ENCODE results near the gene CPED1. TPM values are rescaled to one million over a fixed set of nuclear protein-coding genes. Genes with fewer than 3 reads are reported as not detected.
"Not testable (repeated sequence)": the region's sequence is repeated elsewhere in the genome, so short reads cannot be mapped to it uniquely, and the experiment has no call there.

The CPED1 gene
- polyA plus RNA-seq, 2 donors, result 0.29 to 1.3 TPM

DNA sequence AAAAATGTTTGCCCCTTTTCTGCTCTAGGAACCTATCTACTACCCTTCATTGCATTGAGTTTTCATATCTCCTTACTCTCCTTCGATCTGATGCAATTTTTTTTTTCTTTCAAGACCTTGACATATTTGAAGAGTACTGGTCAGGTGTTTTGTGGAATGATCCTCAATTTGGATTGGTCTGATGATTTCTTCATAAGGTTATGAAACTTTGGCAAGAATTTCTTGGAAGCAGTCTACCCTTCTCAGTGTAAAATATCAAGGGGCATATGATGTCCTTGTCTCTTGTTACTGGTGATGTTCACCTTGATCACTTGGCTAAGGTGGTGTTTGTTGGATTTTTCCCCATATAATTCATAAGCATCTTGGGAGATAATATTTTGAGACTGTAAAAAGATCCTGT lies 64.7 kb downstream of the CPED1 start:
- WGBS, 2 donors, result 86 to 89% methylated on average over 1 of the region's 1 CpG
- Histone ChIP-seq H3K36me3 (ENCODE audit: control insufficient read depth in 2 of 2, insufficient read depth in 2 of 2, low read length in 1 of 2) (no peaks in the 10 kb centered on the region), H3K4me3 (ENCODE audit: low read depth in 1 of 2, low read length in 2 of 2) (no peak overlapping the region), H3K4me1 (ENCODE audit: control insufficient read depth in 2 of 2, insufficient read depth in 2 of 2, low read length in 1 of 2) (no peaks in the 10 kb centered on the region), H3K9me3 (ENCODE audit: control insufficient read depth in 2 of 2, insufficient read depth in 1 of 2, low read depth in 1 of 2, low read length in 1 of 2) (no peaks in the 10 kb centered on the region), H3K27ac (ENCODE audit: low read depth in 2 of 2, low read length in 1 of 2) (no peak overlapping the region), H3K27me3 (ENCODE audit: control insufficient read depth in 1 of 2, insufficient read depth in 2 of 2, low read length in 2 of 2) (no peaks in the 10 kb centered on the region)

GRCh38 chr7:121054925-121055324 lies 66.4 kb downstream of the CPED1 start:
- Histone ChIP-seq H3K9me3 (ENCODE audit: control insufficient read depth in 2 of 2, insufficient read depth in 1 of 2, low read depth in 1 of 2, low read length in 1 of 2) (no peaks in the 10 kb centered on the region), H3K4me1 (ENCODE audit: control insufficient read depth in 2 of 2, insufficient read depth in 2 of 2, low read length in 1 of 2) (no peaks in the 10 kb centered on the region), H3K4me3 (ENCODE audit: low read depth in 1 of 2, low read length in 2 of 2) (no peak overlapping the region), H3K36me3 (ENCODE audit: control insufficient read depth in 2 of 2, insufficient read depth in 2 of 2, low read length in 1 of 2) (no peaks in the 10 kb centered on the region), H3K27me3 (ENCODE audit: control insufficient read depth in 1 of 2, insufficient read depth in 2 of 2, low read length in 2 of 2) (no peaks in the 10 kb centered on the region), H3K27ac (ENCODE audit: low read depth in 2 of 2, low read length in 1 of 2) (no peak overlapping the region)
- 42 to 46% methylated on average over 1 of the region's 1 CpG for WGBS, 2 donors

DNA sequence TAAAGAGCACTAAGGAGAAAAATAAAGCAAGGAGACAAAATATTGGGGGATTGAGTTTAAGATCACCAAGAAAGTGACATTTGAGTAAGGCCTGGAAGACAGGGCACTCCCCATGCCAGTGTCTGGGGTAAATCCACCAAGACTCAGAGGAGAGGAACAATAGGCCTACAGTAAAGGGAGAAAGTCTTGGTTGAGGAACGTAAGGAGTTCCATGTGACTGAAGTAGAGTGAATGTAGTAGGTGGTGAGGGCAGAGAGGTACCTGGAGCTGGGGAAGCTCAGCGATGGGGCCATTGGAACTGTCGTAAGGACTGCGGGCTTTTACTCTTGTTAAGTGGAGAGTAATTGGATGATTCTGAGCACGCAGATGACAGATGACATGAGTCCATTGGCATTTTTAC lies 69.4 kb downstream of the CPED1 start:
- H3K4me3 ChIP-seq (ENCODE audit: low read depth in 1 of 2, low read length in 2 of 2), result no peak overlapping the region
- H3K36me3 ChIP-seq (ENCODE audit: control insufficient read depth in 2 of 2, insufficient read depth in 2 of 2, low read length in 1 of 2), result no peaks in the 10 kb centered on the region
- no peaks in the 10 kb centered on the region for H3K4me1 ChIP-seq (ENCODE audit: control insufficient read depth in 2 of 2, insufficient read depth in 2 of 2, low read length in 1 of 2)
- no peaks in the 10 kb centered on the region for H3K27me3 ChIP-seq (ENCODE audit: control insufficient read depth in 1 of 2, insufficient read depth in 2 of 2, low read length in 2 of 2)
- 93 to 96% methylated on average over 5 of the region's 5 CpGs for WGBS, 2 donors
- H3K9me3 ChIP-seq (ENCODE audit: control insufficient read depth in 2 of 2, insufficient read depth in 1 of 2, low read depth in 1 of 2, low read length in 1 of 2), result no peaks in the 10 kb centered on the region
- no peak overlapping the region for H3K27ac ChIP-seq (ENCODE audit: low read depth in 2 of 2, low read length in 1 of 2)

- Histone ChIP-seq H3K36me3 (ENCODE audit: control insufficient read depth in 2 of 2, insufficient read depth in 2 of 2, low read length in 1 of 2) (no peaks in the 10 kb centered on the region), H3K4me1 (ENCODE audit: control insufficient read depth in 2 of 2, insufficient read depth in 2 of 2, low read length in 1 of 2) (no peaks in the 10 kb centered on the region), H3K9me3 (ENCODE audit: control insufficient read depth in 2 of 2, insufficient read depth in 1 of 2, low read depth in 1 of 2, low read length in 1 of 2) (no peaks in the 10 kb centered on the region), H3K27me3 (ENCODE audit: control insufficient read depth in 1 of 2, insufficient read depth in 2 of 2, low read length in 2 of 2) (no peaks in the 10 kb centered on the region), H3K27ac (ENCODE audit: low read depth in 2 of 2, low read length in 1 of 2) (no peak overlapping the region), H3K4me3 (ENCODE audit: low read depth in 1 of 2, low read length in 2 of 2) (no peak overlapping the region)
- 93 to 96% methylated on average over 2 of the region's 2 CpGs for WGBS, 2 donors
Observed at GRCh38 chr7:121058975-121059374, 70.5 kb downstream of the CPED1 start.

- not testable (repeated sequence) for H3K4me1 ChIP-seq (ENCODE audit: control insufficient read depth in 2 of 2, insufficient read depth in 2 of 2, low read length in 1 of 2); H3K36me3 ChIP-seq (ENCODE audit: control insufficient read depth in 2 of 2, insufficient read depth in 2 of 2, low read length in 1 of 2); H3K4me3 ChIP-seq (ENCODE audit: low read depth in 1 of 2, low read length in 2 of 2); H3K27me3 ChIP-seq (ENCODE audit: control insufficient read depth in 1 of 2, insufficient read depth in 2 of 2, low read length in 2 of 2); H3K27ac ChIP-seq (ENCODE audit: low read depth in 2 of 2, low read length in 1 of 2); H3K9me3 ChIP-seq (ENCODE audit: control insufficient read depth in 2 of 2, insufficient read depth in 1 of 2, low read depth in 1 of 2, low read length in 1 of 2)
- WGBS, 2 donors, result 93 to 96% methylated on average over 28 to 40 of the region's 40 CpGs
Observed at GRCh38 chr7:121059979-121060509, 71.5 kb downstream of the CPED1 start.

GRCh38 chr7:121061677-121062582 lies 73.4 kb downstream of the CPED1 start:
- WGBS, 2 donors, result 82% methylated on average over 5 of the region's 5 CpGs
- Histone ChIP-seq H3K27ac (ENCODE audit: low read depth in 2 of 2, low read length in 1 of 2) (no peak overlapping the region), H3K9me3 (ENCODE audit: control insufficient read depth in 2 of 2, insufficient read depth in 1 of 2, low read depth in 1 of 2, low read length in 1 of 2) (no peaks in the 10 kb centered on the region), H3K27me3 (ENCODE audit: control insufficient read depth in 1 of 2, insufficient read depth in 2 of 2, low read length in 2 of 2) (no peaks in the 10 kb centered on the region), H3K4me3 (ENCODE audit: low read depth in 1 of 2, low read length in 2 of 2) (no peak overlapping the region), H3K36me3 (ENCODE audit: control insufficient read depth in 2 of 2, insufficient read depth in 2 of 2, low read length in 1 of 2) (no peaks in the 10 kb centered on the region), H3K4me1 (ENCODE audit: control insufficient read depth in 2 of 2, insufficient read depth in 2 of 2, low read length in 1 of 2) (no peaks in the 10 kb centered on the region)

DNA sequence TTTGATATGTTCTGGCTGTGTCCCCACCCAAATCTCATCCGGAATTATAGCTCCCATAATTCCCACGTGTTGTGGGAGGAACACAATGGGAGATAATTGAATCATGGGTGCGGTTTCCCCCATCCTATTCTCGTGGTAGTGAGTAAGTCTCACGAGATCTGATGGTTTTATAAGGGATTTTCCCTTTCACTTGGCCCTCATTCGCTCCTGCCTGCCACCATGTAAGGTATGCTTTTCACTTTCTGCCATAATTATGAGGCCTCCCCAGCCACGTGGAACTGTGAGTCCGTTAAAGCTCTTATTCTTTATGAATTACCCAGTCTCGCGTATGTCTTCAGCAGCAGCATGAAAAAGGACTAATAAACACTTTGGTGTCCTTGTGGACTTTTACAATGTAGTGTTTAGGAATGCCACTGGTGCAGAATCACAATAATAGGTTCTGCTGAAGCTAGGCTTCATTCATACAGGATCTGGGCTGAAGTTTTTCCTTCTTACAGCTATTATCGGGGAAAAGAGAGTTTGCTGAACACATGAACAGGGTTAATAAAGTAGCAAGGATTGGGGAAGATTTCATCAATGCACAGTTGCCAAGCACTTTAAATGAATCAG lies 74.3 kb downstream of the CPED1 start:
- Histone ChIP-seq H3K4me1 (ENCODE audit: control insufficient read depth in 2 of 2, insufficient read depth in 2 of 2, low read length in 1 of 2) (no peaks in the 10 kb centered on the region), H3K27me3 (ENCODE audit: control insufficient read depth in 1 of 2, insufficient read depth in 2 of 2, low read length in 2 of 2) (no peaks in the 10 kb centered on the region), H3K27ac (ENCODE audit: low read depth in 2 of 2, low read length in 1 of 2) (no peak overlapping the region), H3K36me3 (ENCODE audit: control insufficient read depth in 2 of 2, insufficient read depth in 2 of 2, low read length in 1 of 2) (no peaks in the 10 kb centered on the region), H3K9me3 (ENCODE audit: control insufficient read depth in 2 of 2, insufficient read depth in 1 of 2, low read depth in 1 of 2, low read length in 1 of 2) (no peaks in the 10 kb centered on the region), H3K4me3 (ENCODE audit: low read depth in 1 of 2, low read length in 2 of 2) (no peak overlapping the region)
- 75 to 76% methylated on average over 11 of the region's 11 CpGs for WGBS, 2 donors

DNA sequence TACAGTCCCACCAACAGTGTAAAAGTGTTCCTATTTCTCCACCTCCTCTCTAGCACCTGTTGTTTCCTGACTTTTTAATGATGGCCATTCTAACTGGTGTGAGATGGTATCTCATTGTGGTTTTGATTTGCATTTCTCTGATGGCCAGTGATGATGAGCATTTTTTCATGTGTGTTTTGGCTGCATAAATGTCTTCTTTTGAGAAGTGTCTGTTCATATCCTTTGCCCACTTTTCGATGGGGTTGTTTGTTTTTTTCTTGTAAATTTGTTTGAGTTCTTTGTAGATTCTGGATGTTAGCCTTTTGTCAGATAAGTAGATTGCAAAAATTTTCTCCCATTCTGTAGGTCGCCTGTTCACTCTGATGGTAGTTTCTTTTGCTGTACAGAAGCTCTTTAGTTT lies 79.2 kb downstream of the CPED1 start:
- 69 to 91% methylated on average over 2 of the region's 2 CpGs for WGBS, 2 donors
- H3K4me1 ChIP-seq (ENCODE audit: control insufficient read depth in 2 of 2, insufficient read depth in 2 of 2, low read length in 1 of 2); H3K36me3 ChIP-seq (ENCODE audit: control insufficient read depth in 2 of 2, insufficient read depth in 2 of 2, low read length in 1 of 2); H3K9me3 ChIP-seq (ENCODE audit: control insufficient read depth in 2 of 2, insufficient read depth in 1 of 2, low read depth in 1 of 2, low read length in 1 of 2); H3K27ac ChIP-seq (ENCODE audit: low read depth in 2 of 2, low read length in 1 of 2); H3K27me3 ChIP-seq (ENCODE audit: control insufficient read depth in 1 of 2, insufficient read depth in 2 of 2, low read length in 2 of 2); H3K4me3 ChIP-seq (ENCODE audit: low read depth in 1 of 2, low read length in 2 of 2): not testable (repeated sequence)

- Histone ChIP-seq H3K9me3 (ENCODE audit: control insufficient read depth in 2 of 2, insufficient read depth in 1 of 2, low read depth in 1 of 2, low read length in 1 of 2) (no peaks in the 10 kb centered on the region), H3K27me3 (ENCODE audit: control insufficient read depth in 1 of 2, insufficient read depth in 2 of 2, low read length in 2 of 2) (no peaks in the 10 kb centered on the region), H3K36me3 (ENCODE audit: control insufficient read depth in 2 of 2, insufficient read depth in 2 of 2, low read length in 1 of 2) (no peaks in the 10 kb centered on the region), H3K4me1 (ENCODE audit: control insufficient read depth in 2 of 2, insufficient read depth in 2 of 2, low read length in 1 of 2) (no peaks in the 10 kb centered on the region), H3K27ac (ENCODE audit: low read depth in 2 of 2, low read length in 1 of 2) (no peak overlapping the region), H3K4me3 (ENCODE audit: low read depth in 1 of 2, low read length in 2 of 2) (no peak overlapping the region)
- WGBS, 2 donors, result 60 to 67% methylated on average over 4 of the region's 4 CpGs
Observed at GRCh38 chr7:121069346-121070100, 81.0 kb downstream of the CPED1 start.

All from esophagus (tissue), 2 donors.